Prostate gland (tissue), 2 donors: ENCODE data around the gene RGCC.

Experiments used
- CTCF ChIP-seq, 4 experiments: fragments of 200-600 bp in 2 of 4; fragments of 450-650 bp in 2 of 4; sonication (generic) in 2 of 4; IDR thresholded peaks; 1 replicate in 3 of 4; 2 replicates in 1 of 4; pipeline ENCODE4 v1.5.1; 2016 to 2019; ENCODE audit warnings: antibody characterized with exemption in 4 of 4, mild to moderate bottlenecking in 2 of 4, moderate library complexity in 2 of 4
- POLR2A ChIP-seq: fragments of 450-650 bp; IDR thresholded peaks from one replicate; pipeline ENCODE4 v1.6.1; 2016; ENCODE audit warnings: antibody characterized with exemption, mild to moderate bottlenecking

- TF ChIP-seq CTCF (IDR thresholded peaks at IDR 0.05) (no peak), POLR2A (no peak)
Observed at GRCh38 chr13:41516760-41517159, 59.4 kb downstream of the RGCC start.
